Activated B cell treated with CpG ODN at 0.5 μM for 24 hours (primary cell): ENCODE data around the gene USP31. TPM values are rescaled to one million over a fixed set of nuclear protein-coding genes. Genes with fewer than 3 reads are reported as not detected.

Experiments used
- ATAC-seq: fragments of 200-7000 bp; cut with Tn5 transposase; one replicate; pipeline ENCODE4 v1.10.0; 2021; ENCODE audit warnings: low read depth, mild to moderate bottlenecking, moderate library complexity
- CTCF ChIA-PET: fragments of 350-600 bp; sonication (Branson Sonifier 250); formaldehyde crosslinking; loops from one replicate; lab custom pipeline; 2021; ENCODE audit warnings: antibody characterized with exemption; lab: Charles Lee
- POLR2A ChIA-PET: fragments of 350-600 bp; sonication (Branson Sonifier 250); formaldehyde crosslinking; loops from one replicate; lab custom pipeline; 2021; ENCODE audit warnings: antibody characterized with exemption; lab: Charles Lee
- DNase-seq: peaks from one replicate; pipeline ENCODE4 v3.0.0; 2022
- H3K27ac Mint-ChIP-seq: one replicate; pipeline ENCODE4 v1.8.0; 2020; ENCODE audit warnings: mixed read lengths
- H3K27me3 Mint-ChIP-seq: one replicate; pipeline ENCODE4 v1.8.0; 2021; ENCODE audit warnings: mixed read lengths
- H3K36me3 Mint-ChIP-seq: one replicate; pipeline ENCODE4 v1.8.0; 2021; ENCODE audit warnings: low read depth, mixed read lengths
- H3K4me1 Mint-ChIP-seq: one replicate; pipeline ENCODE4 v1.8.0; 2021; ENCODE audit warnings: mixed read lengths
- H3K4me3 Mint-ChIP-seq: one replicate; pipeline ENCODE4 v1.8.0; 2020; ENCODE audit warnings: mild to moderate bottlenecking, mixed read lengths
- H3K9me3 Mint-ChIP-seq: one replicate; pipeline ENCODE4 v1.8.0; 2020; ENCODE audit warnings: mixed read lengths
- intact Hi-C: fragments of 100-400 bp; cut with micrococcal nuclease; formaldehyde crosslinking; loops from one replicate; pipeline ENCODE4 v1.15.1; 2024
- total RNA-seq: library from RNA; stranded (reverse); gene quantifications from 2 replicates; pipeline ENCODE4 v1.2.3, GENCODE V29; 2022
- TF ChIP-seq, protein P1 (sequence below): fragments of 200-600 bp; IDR thresholded peaks from one replicate; pipeline ENCODE4 v1.8.0; 2022; ENCODE audit warnings: antibody characterized with exemption, mild to moderate bottlenecking

The USP31 gene
- total RNA-seq, 1 donor from 2014 or later = 4.6 TPM

DNA sequence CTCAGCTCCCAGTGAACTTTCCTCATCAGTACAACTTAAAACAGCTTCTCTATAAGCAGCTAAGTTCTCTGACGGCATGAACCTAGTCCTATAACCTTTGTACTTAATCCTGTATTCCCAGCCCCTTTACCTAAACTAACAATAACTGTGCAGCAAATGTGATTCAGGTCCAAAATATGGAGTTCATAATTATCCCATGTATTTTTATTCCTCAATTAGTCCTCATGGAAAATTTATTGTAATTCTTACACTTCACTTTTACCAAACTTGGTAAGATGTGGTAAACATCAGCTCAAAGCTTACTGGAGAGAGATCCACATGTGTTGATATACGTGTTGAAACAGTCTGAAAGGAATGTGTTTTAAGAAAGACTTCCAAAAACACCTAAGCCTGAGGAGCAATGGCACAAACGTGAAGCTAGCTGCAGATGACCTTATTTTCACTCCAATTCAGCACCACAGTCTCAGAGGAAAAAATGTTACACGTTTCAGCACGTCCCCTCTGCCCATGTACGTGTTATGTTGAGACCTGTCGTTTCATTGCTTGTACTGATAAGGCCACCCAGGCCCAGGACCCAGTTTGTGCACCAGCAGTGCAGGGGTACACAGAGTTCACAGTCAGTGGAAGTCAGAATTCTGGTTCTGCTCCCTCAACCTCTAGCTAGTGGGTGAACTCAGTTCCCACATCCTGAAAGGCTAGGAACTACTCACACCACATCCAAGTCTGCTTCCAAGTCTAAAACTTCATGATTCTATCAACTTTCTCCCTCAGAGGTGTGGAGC, 7.1 kb downstream of the USP31 start:
- CTCF ChIA-PET = no interaction called here
- H3K4me1 Mint-ChIP-seq = no peaks in the 10 kb centered on the region
- POLR2A ChIA-PET = interaction anchor here (0.6 kb wide), 1 partner anchor 9 kb away, joined by 4 read pairs; no protein-coding TSS in a partner anchor

DNA sequence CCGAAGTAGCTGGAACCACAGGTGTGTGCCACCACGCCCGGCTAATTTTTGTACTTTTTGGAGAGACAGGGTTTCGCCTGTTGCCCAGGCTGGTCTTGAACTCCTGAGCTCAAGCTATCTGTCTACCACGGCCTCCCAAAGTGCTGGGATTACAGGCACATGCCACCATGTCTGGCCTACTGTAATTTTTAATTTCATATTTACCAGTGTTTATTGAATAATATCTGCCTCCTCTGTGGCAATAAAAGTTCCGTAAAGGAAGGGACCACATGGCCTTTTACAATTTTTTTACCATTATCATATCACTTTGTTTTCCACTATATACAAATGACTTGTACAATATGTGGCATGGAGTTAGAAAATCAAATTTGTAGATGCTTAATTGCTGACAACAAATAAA, 7.8 kb downstream of the USP31 start:
- ATAC-seq (no peak), DNase-seq (no peak)
- no peak overlapping the region for H3K4me3 Mint-ChIP-seq
- H3K27ac Mint-ChIP-seq = no peak overlapping the region
- POLR2A ChIA-PET = no interaction called here
- intact Hi-C loops = no loop called here
- H3K36me3 Mint-ChIP-seq = peaks cover 3% of the 10 kb centered on the region
- TF ChIP-seq, protein P1, sequence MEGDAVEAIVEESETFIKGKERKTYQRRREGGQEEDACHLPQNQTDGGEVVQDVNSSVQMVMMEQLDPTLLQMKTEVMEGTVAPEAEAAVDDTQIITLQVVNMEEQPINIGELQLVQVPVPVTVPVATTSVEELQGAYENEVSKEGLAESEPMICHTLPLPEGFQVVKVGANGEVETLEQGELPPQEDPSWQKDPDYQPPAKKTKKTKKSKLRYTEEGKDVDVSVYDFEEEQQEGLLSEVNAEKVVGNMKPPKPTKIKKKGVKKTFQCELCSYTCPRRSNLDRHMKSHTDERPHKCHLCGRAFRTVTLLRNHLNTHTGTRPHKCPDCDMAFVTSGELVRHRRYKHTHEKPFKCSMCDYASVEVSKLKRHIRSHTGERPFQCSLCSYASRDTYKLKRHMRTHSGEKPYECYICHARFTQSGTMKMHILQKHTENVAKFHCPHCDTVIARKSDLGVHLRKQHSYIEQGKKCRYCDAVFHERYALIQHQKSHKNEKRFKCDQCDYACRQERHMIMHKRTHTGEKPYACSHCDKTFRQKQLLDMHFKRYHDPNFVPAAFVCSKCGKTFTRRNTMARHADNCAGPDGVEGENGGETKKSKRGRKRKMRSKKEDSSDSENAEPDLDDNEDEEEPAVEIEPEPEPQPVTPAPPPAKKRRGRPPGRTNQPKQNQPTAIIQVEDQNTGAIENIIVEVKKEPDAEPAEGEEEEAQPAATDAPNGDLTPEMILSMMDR = no peak
- no peaks in the 10 kb centered on the region for H3K4me1 Mint-ChIP-seq
- CTCF ChIA-PET = no interaction called here
- no peaks in the 10 kb centered on the region for H3K27me3 Mint-ChIP-seq
- H3K9me3 Mint-ChIP-seq = peaks cover 9% of the 10 kb centered on the region

More for the DNA sequence above, 7.1 kb downstream of the USP31 start:
- no peak for ATAC-seq
- no peak overlapping the region for H3K4me3 Mint-ChIP-seq
- no peaks in the 10 kb centered on the region for H3K27me3 Mint-ChIP-seq
- no peak for DNase-seq
- intact Hi-C loops = no loop called here
- TF ChIP-seq, protein P1 = no peak
- no peak overlapping the region for H3K27ac Mint-ChIP-seq
- peaks cover 1% of the 10 kb centered on the region for H3K36me3 Mint-ChIP-seq
- H3K9me3 Mint-ChIP-seq = peaks cover 7% of the 10 kb centered on the region

DNA sequence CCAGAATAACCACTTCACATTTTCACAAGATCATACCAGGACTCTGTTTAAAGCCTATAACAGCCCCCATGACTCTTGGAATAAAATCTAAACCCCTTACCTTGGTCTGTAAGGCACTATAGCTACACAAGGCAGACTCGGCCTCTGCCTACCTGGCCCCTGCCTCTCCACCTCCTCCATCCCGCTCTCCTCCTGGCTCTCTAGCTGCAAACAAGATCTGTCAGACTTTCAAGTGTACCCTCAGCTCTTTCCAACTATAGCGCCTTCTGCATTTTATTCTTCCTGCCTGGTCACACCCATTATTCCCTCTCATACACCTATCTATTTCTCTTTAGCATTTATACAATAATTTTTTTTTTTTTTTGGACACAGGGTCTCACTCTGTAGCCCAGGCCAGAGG, 8.2 kb downstream of the USP31 start:
- Mint-ChIP-seq H3K27me3 (no peaks in the 10 kb centered on the region), H3K9me3 (peaks cover 10% of the 10 kb centered on the region), H3K27ac (no peak overlapping the region), H3K4me1 (no peaks in the 10 kb centered on the region), H3K4me3 (no peak overlapping the region), H3K36me3 (peaks cover 3% of the 10 kb centered on the region)
- ChIA-PET CTCF (no interaction called here), POLR2A (no interaction called here)
- intact Hi-C loops = no loop called here
- no peak for ATAC-seq
- DNase-seq = no peak
- TF ChIP-seq, protein P1 = no peak

DNA sequence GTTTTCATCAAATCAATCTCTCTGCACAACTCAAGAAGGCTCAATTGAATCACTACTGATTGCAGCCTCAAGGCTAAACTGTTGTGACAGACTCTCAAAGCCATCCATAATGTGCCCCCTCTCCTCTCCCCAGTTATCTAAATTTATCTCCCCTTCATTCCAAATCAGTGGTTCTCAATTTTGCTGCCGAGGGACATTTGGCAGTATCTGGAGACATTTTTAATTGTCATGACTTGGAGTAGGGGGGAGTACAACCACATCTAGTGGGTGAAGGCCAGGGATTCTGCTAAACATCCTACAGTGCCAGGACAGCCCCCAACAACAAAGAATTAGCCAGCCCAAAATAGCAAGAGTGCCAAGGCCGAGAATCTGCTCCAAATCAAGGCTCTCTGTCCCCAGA, 9.1 kb downstream of the USP31 start:
- POLR2A ChIA-PET = no interaction called here
- intact Hi-C loops = no loop called here

DNA sequence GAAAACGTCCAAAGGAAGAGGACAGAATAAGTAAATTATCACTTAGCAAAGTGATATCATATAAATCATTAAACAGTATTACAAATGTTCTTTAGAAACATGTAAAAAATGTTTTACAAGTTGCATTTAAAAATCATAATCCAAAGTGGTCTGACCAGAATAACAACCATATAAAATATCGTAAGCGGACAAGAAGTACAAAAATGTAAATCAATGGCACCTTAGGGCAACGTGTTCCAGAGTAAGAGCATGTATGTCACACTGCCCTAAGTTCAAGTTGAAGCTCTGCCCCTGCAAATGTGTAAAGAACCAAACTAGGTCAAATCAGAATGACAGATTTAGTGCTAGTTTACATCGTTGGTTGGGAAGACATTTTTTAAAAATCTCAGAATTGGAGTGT, 11.4 kb downstream of the USP31 start:
- DNase-seq (no peak), ATAC-seq (no peak)
- no peak overlapping the region for H3K4me3 Mint-ChIP-seq
- H3K4me1 Mint-ChIP-seq = no peaks in the 10 kb centered on the region
- TF ChIP-seq, protein P1 = no peak
- H3K27ac Mint-ChIP-seq = no peak overlapping the region
- H3K36me3 Mint-ChIP-seq = peaks cover 3% of the 10 kb centered on the region
- intact Hi-C loops = no loop called here
- H3K9me3 Mint-ChIP-seq = peaks cover 14% of the 10 kb centered on the region
- ChIA-PET POLR2A (no interaction called here), CTCF (no interaction called here)
- H3K27me3 Mint-ChIP-seq = no peaks in the 10 kb centered on the region

More for the DNA sequence above, 9.1 kb downstream of the USP31 start:
- CTCF ChIA-PET = no interaction called here
- H3K27ac Mint-ChIP-seq = no peak overlapping the region
- H3K4me1 Mint-ChIP-seq = no peaks in the 10 kb centered on the region
- no peak overlapping the region for H3K4me3 Mint-ChIP-seq
- TF ChIP-seq, protein P1 = no peak
- peaks cover 3% of the 10 kb centered on the region for H3K36me3 Mint-ChIP-seq
- no peaks in the 10 kb centered on the region for H3K27me3 Mint-ChIP-seq
- ATAC-seq = no peak
- no peak for DNase-seq
- H3K9me3 Mint-ChIP-seq = peaks cover 14% of the 10 kb centered on the region
